ENCODE measurements around the gene SUFU. TPM values are rescaled to one million over a fixed set of nuclear protein-coding genes. Genes with fewer than 3 reads are reported as not detected.
"Not testable (repeated sequence)": the region's sequence is repeated elsewhere in the genome, so short reads cannot be mapped to it uniquely, and the experiment has no call there.

Gene SUFU
- total and polyA plus RNA-seq, 2 experiments from 2014 or later, result 10.9 to 18.2 TPM

GRCh38 chr10:102497545-102497944 is 6.2 kb upstream of the SUFU start:
- Histone ChIP-seq H2AFZ (no peak overlapping the region), H3K36me3 (replicated peaks; ENCODE audit: insufficient read depth, low read depth) (no peaks in the 10 kb centered on the region), H3K4me3 (no peak overlapping the region), H3K27ac (no peak overlapping the region), H3K4me2 (no peak overlapping the region), H4K20me1 (ENCODE audit: insufficient read depth, poor library complexity, severe bottlenecking) (peaks cover 83% of the 10 kb centered on the region), H3K9me2 (replicated peaks; ENCODE audit: insufficient read depth) (no peaks in the 10 kb centered on the region), H3K79me2 (peaks cover 88% of the 10 kb centered on the region), H3K4me1 (ENCODE audit: insufficient read depth) (peaks cover 9% of the 10 kb centered on the region), H3K27me3 (no peaks in the 10 kb centered on the region), H3K9me3 (ENCODE audit: low read depth) (no peaks in the 10 kb centered on the region)
- TF ChIP-seq CTCF (IDR thresholded peaks at IDR 0.05; ENCODE audit: poor library complexity) (no peak), EZH2phosphoT487 (IDR thresholded peaks at IDR 0.05; ENCODE audit: low read depth, severe bottlenecking, unreplicated experiment) (no peak), EZH2 (IDR thresholded peaks at IDR 0.05; ENCODE audit: borderline replicate concordance) (no peak)
- WGBS (ENCODE audit: low lambda C conversion rate, missing lambda C conversion rate), result 100% methylated on average over 1 of the region's 1 CpG
- no peak for DNase-seq (ENCODE audit: low spot score)

- 98% methylated on average over 3 of the region's 3 CpGs for WGBS (ENCODE audit: low lambda C conversion rate, missing lambda C conversion rate)
- Histone ChIP-seq H3K36me3 (replicated peaks; ENCODE audit: insufficient read depth, low read depth) (no peaks in the 10 kb centered on the region), H2AFZ (no peak overlapping the region), H3K4me1 (ENCODE audit: insufficient read depth) (peaks cover 9% of the 10 kb centered on the region), H3K4me3 (no peak overlapping the region), H3K4me2 (no peak overlapping the region), H3K9me2 (replicated peaks; ENCODE audit: insufficient read depth) (no peaks in the 10 kb centered on the region), H3K27me3 (no peaks in the 10 kb centered on the region), H3K9me3 (ENCODE audit: low read depth) (no peaks in the 10 kb centered on the region), H3K79me2 (peaks cover 74% of the 10 kb centered on the region), H3K27ac (no peak overlapping the region), H4K20me1 (ENCODE audit: insufficient read depth, poor library complexity, severe bottlenecking) (peaks cover 65% of the 10 kb centered on the region)
- no peak for DNase-seq (ENCODE audit: low spot score)
- TF ChIP-seq EZH2 (IDR thresholded peaks at IDR 0.05; ENCODE audit: borderline replicate concordance), result no peak
- no peak for TF ChIP-seq EZH2phosphoT487 (IDR thresholded peaks at IDR 0.05; ENCODE audit: low read depth, severe bottlenecking, unreplicated experiment)
- no peak for TF ChIP-seq CTCF (IDR thresholded peaks at IDR 0.05; ENCODE audit: poor library complexity)
Observed at GRCh38 chr10:102499356-102499755, 4.4 kb upstream of the SUFU start.

GRCh38 chr10:102500686-102501085 is 3.1 kb upstream of the SUFU start:
- H3K27me3 ChIP-seq; DNase-seq (ENCODE audit: low spot score); H3K27ac ChIP-seq; H2AFZ ChIP-seq; H3K9me2 ChIP-seq (replicated peaks; ENCODE audit: insufficient read depth); H3K9me3 ChIP-seq (ENCODE audit: low read depth); H3K36me3 ChIP-seq (replicated peaks; ENCODE audit: insufficient read depth, low read depth): not testable (repeated sequence)
- H4K20me1 ChIP-seq (ENCODE audit: insufficient read depth, poor library complexity, severe bottlenecking), result peaks cover 61% of the 10 kb centered on the region
- peaks cover 16% of the 10 kb centered on the region for H3K4me1 ChIP-seq (ENCODE audit: insufficient read depth)
- 94% methylated on average over 13 of the region's 13 CpGs for WGBS (ENCODE audit: low lambda C conversion rate, missing lambda C conversion rate)
- peaks cover 70% of the 10 kb centered on the region for H3K79me2 ChIP-seq
- H3K4me3 ChIP-seq, result peak overlapping the region; percentile 30
- peak overlapping the region; percentile 79 for H3K4me2 ChIP-seq

- Histone ChIP-seq H3K9me2 (replicated peaks; ENCODE audit: insufficient read depth) (no peaks in the 10 kb centered on the region), H3K36me3 (replicated peaks; ENCODE audit: insufficient read depth, low read depth) (no peaks in the 10 kb centered on the region), H3K4me2 (peak overlapping the region; percentile 79), H3K4me3 (peak overlapping the region; percentile 30), H3K9me3 (ENCODE audit: low read depth) (no peaks in the 10 kb centered on the region), H4K20me1 (ENCODE audit: insufficient read depth, poor library complexity, severe bottlenecking) (peaks cover 62% of the 10 kb centered on the region), H3K27ac (peak overlapping the region; percentile 54), H3K27me3 (no peaks in the 10 kb centered on the region), H3K4me1 (ENCODE audit: insufficient read depth) (peaks cover 17% of the 10 kb centered on the region), H3K79me2 (peaks cover 70% of the 10 kb centered on the region), H2AFZ (peak overlapping the region; percentile 15)
- WGBS (ENCODE audit: low lambda C conversion rate, missing lambda C conversion rate), result 5% methylated on average over 23 of the region's 23 CpGs
- no peak for TF ChIP-seq EZH2 (IDR thresholded peaks at IDR 0.05; ENCODE audit: borderline replicate concordance)
- TF ChIP-seq CTCF (IDR thresholded peaks at IDR 0.05; ENCODE audit: poor library complexity), result no peak
- no peak for TF ChIP-seq EZH2phosphoT487 (IDR thresholded peaks at IDR 0.05; ENCODE audit: low read depth, severe bottlenecking, unreplicated experiment)
- DNase-seq (ENCODE audit: low spot score), result peak; percentile 23
Observed at GRCh38 chr10:102501201-102502028, 2.4 kb upstream of the SUFU start.
